ENCODE results near the gene PADI3.
A peak's percentile ranks its signal among the peaks of the same experiment; 100 is the strongest.

PADI3 gene

GRCh38 chr1:17243274-17243673 is 5.6 kb upstream of the PADI3 start:
- no peak for DNase-seq

- peak; percentile 18 for DNase-seq
These were observed 3.8 kb upstream of the PADI3 start for GRCh38 chr1:17244821-17245740.

- no peak for DNase-seq
These were observed 3.0 kb upstream of the PADI3 start for GRCh38 chr1:17245816-17246325.

GRCh38 chr1:17246971-17247370 is 1.9 kb upstream of the PADI3 start:
- no peak for DNase-seq

GRCh38 chr1:17250601-17251000 is 1.7 kb downstream of the PADI3 start:
- no peak for DNase-seq

GRCh38 chr1:17251246-17251645 is 2.3 kb downstream of the PADI3 start:
- DNase-seq, result no peak

- DNase-seq, result no peak
These were observed 2.9 kb downstream of the PADI3 start for GRCh38 chr1:17251701-17252376.

- DNase-seq, result no peak
These were observed 6.4 kb downstream of the PADI3 start for GRCh38 chr1:17255336-17255735.

- DNase-seq, result no peak
These were observed 9.3 kb downstream of the PADI3 start for GRCh38 chr1:17258116-17258757.

GRCh38 chr1:17258758-17259130 is 9.8 kb downstream of the PADI3 start:
- DNase-seq, result no peak

- no peak for DNase-seq
These were observed 10.5 kb downstream of the PADI3 start for GRCh38 chr1:17259233-17259873.

GRCh38 chr1:17260264-17260663 is 11.4 kb downstream of the PADI3 start:
- DNase-seq, result no peak

GRCh38 chr1:17260738-17261137 is 11.8 kb downstream of the PADI3 start:
- no peak for DNase-seq

- DNase-seq, result no peak
These were observed 15.0 kb downstream of the PADI3 start for GRCh38 chr1:17263936-17264335.

GRCh38 chr1:17264470-17264869 is 15.6 kb downstream of the PADI3 start:
- no peak for DNase-seq

GRCh38 chr1:17265162-17265561 is 16.3 kb downstream of the PADI3 start:
- DNase-seq, result no peak

- no peak for DNase-seq
These were observed 17.1 kb downstream of the PADI3 start for GRCh38 chr1:17265950-17266349.

GRCh38 chr1:17270891-17271765 is 22.2 kb downstream of the PADI3 start:
- no peak for DNase-seq

GRCh38 chr1:17272066-17272465 is 23.2 kb downstream of the PADI3 start:
- no peak for DNase-seq

- no peak for DNase-seq
These were observed 23.7 kb downstream of the PADI3 start for GRCh38 chr1:17272646-17273045.

- no peak for DNase-seq
These were observed 24.2 kb downstream of the PADI3 start for GRCh38 chr1:17273096-17273495.
